AG08396 (cell line): ENCODE results near the gene OTUD7B.
"Not testable (repeated sequence)": the region's sequence is repeated elsewhere in the genome, so short reads cannot be mapped to it uniquely, and the experiment has no call there.

Source experiments
- DNase-seq: peaks from one replicate; pipeline ENCODE4 v3.0.0; 2012; ENCODE audit warnings: low spot score, mixed read lengths

The OTUD7B gene

DNA sequence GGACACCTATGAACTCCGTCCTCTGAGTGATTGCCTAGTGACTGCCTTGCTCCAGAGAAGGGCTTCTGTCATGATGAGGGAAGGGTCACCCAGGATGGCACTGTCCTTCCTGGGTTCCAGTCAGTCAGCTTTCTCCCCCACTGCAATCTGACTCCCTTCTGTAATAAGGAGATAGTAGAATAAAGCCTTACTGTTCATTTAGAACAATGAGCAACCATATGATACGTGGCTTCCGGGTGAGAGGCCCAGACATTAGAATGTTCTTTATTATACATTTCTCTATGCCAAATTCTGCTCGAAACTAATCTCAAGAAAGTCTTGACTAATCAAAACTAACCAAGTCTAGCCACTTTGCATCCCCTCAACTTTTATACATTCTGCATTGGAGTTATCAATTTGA lies 65.3 kb downstream of the OTUD7B start:
- DNase-seq, result no peak

DNA sequence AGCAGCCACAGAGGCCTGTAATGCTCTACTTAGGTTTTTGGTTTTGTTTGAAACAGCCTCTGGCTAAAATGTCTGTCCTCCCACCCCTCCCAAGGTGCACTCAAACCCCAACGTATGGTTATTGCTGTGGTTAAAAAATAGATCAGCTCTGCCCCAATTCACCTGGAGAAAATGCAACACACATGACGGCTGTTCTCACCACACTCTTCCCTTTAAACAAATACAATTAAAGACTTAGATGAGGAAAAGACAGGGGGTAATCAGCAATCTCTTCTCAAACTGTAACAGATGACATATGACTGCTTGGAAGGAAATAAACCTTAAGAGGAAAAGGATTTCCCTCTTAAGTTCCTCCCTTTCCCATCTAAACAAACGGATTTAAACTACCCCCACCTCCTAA lies 67.6 kb downstream of the OTUD7B start:
- no peak for DNase-seq

DNA sequence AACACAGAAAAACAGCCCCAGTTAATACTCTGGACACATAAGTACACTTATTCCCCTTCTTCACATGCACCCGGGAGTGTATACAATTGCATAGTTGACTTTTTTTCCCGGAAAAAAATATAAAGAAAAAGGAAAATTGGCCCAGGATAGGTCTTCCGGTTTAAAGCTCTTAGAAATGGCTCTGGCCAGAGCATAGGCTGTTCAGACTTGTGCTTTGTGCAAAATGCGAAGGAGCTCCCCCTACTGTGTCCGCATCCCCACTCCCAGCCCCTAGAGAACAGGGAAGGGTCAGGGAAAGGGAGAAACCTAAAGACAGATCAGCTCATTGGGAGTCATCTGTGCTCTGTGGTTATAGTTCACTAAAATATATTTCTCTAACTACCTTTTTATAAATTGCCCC lies 68.3 kb downstream of the OTUD7B start:
- DNase-seq, result no peak

DNA sequence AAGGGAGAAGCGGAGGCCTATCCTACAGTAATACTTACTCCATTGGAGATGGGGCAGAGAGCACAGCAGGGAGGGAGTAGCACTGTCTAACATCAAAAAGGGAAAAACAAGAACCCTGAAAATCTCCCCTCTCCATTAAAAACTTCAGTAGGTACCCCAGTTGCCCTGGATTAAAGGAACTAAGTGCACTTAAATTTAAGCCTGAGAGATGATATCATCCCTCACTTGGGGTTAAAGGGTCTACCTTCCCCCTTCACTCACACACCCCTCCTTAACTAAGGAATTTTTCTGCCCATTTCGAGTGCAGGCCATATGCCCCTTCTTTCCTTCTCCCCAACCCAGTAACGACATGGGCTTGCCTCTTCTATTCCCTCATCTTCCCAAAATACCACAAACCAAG lies 70.1 kb downstream of the OTUD7B start:
- no peak for DNase-seq

DNA sequence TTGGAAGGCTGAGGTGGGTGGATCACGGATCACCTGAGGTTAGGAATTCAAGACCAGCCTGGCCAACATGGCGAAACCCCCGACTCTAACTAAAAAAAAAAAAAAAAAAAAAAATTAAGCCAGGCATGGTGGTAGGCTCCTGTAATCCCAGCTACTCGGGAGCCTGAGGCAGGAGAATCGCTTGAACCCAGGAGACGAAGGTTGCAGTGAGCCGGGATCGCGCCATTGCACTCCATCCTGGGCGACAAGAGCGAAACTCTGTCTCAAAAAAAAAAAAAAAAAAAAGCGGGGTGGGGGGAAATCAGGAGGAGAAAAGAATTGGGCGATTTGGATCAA lies 71.9 kb downstream of the OTUD7B start:
- DNase-seq, result not testable (repeated sequence)

DNA sequence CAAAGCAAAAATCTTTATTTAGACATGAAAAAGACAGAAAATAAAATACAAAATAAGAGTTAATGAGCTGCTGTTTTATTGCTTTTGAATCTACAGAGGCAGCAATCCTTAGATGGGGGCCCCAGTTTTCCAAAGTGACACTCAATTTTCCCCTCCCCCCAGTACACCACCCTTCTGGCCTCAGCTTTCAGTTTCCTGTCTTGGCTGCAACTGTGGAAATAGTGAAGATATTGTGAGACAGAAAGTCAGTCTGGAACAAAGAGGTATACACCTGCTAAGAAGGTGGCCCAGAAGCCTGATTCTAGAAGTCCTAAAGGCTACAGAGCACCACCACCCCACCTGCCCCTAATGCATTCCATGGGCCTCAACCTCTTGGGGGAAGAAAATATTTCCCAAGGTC lies 72.8 kb downstream of the OTUD7B start:
- no peak for DNase-seq

DNA sequence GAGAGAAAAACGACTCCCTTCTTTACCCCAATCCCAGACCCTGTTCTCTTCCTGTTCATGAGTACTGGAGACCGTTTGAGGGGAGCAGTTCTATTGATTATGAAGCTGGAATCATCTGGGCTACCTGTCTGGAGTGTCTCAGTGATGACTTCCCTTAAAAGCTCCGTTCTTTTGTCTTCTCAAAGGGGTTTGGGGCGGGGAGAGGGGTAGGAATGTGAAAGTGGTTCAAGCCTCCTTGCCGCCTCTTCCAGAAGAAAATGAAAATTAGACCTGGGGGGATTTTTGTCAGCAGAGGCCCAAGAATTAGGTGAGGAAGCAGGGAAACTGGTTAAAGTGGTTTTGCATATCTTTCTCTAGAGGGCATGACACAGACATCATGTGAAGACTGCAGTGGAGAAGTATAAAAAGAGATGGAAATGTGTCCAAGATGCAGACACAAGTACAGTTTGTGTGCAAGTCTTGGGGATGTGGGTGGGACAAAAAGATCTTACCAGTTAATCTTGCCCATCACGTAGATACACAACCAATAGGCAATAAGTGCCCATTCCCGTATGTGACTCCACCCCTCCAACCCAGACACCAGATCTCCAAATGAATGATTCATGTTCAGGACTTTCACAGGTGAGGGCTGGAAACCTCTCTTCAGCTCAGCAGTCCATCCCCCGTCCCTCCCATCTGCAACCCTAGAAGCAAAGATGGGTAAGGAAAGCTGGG lies 73.4 kb downstream of the OTUD7B start:
- peak; percentile 43 for DNase-seq

DNA sequence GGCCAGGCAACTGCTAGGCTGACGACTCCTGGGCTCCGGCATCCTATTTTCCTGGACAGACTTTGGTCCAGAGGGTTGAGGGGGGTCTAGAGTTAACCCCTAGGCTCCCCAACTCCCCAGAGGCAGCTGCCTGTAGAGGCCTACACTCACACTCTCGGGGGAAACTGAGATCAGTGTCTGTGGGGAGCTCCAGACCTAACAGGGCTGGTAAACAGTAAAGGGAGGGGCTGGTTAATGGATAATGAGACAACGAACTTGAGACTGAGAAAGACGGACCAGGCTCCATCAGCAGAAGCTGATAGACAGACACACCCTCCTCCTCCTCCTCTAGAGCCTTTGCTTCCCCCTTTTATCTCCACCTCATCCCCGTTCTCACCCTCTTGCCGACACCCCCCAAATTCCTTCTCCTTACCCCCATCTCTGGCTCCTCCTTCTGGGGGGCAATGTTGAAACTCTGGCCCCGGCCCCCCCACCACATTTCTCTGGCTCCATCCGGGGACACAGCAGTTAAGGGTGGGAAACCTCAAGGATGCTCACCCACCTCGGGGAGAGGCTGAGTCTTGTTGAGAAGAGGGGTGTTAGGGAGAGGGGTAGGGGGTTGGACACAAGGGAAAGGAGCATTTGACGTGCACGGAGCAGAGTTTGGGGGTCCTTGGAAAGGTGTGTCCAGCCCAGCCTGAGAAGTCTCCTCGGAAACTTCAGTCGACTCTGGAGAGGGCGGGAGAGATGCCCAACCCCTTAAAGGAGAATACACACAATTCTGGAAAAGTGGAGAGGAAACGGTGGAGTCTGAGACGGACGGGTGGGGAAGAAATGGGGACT lies 74.1 kb downstream of the OTUD7B start, which contains the start of gene MTMR11:
MTMR11 (minus strand) TSS at position 710 of the 822 bp plus-strand sequence; CDS start at position 478, 232 bp downstream.
- peak; percentile 65 for DNase-seq

DNA sequence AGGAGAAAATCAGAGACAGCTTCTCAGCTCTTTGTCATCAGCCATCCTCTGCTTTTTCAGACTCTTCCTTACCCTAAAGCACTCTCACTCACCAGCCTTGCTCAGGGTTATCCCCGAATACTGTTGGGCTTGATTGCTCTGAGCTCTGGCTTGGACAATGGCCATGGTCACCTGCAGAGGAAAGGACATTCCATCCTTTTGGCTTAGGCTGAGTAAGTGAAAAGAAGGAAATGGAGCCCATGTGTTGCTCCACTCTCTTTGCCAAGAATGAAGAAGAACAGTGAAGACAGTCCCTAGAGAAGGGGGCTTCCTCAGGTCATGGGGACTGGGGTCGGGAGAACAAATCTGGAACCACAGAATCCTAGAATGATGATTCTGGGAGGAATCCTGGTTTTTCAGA lies 76.2 kb downstream of the OTUD7B start:
- no peak for DNase-seq

DNA sequence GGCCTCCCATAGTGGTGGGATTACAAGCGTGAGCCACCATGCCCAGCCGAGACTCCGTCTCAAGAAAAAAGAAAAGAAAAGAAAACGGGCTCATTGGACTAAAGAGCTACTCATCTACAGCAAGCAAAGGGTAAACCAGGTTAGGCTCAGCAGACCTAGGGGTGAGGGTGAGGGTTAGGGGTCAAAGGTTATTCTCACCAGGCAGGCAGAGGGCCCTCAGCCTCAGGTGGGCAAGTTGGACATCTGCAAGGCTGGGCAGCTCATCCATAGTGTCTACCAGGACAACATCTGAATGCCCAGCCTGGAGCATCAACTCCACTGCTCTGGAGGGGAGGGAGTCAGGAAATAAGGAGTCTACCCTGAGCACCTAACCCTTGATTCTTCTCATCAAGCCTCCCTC lies 77.3 kb downstream of the OTUD7B start:
- no peak for DNase-seq

DNA sequence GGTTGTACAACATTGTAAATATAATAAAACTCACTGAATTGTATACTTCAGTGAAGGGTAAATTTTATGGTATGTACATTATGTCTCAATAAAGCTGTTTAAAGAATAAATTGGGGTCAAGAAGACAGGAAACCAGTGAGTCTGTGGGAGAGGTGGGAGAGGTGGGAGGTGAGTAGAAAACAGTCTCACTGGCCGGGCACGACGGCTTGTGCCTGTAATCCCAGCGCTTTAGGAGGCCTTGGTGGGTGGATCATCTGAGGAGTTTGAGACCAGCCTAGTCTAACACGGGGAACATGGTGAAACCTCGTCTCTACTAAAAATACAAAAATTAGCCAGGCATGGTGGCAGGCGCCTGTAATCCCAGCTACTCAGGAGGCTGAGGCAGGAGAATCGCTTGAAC lies 78.1 kb downstream of the OTUD7B start:
- DNase-seq, result no peak

DNA sequence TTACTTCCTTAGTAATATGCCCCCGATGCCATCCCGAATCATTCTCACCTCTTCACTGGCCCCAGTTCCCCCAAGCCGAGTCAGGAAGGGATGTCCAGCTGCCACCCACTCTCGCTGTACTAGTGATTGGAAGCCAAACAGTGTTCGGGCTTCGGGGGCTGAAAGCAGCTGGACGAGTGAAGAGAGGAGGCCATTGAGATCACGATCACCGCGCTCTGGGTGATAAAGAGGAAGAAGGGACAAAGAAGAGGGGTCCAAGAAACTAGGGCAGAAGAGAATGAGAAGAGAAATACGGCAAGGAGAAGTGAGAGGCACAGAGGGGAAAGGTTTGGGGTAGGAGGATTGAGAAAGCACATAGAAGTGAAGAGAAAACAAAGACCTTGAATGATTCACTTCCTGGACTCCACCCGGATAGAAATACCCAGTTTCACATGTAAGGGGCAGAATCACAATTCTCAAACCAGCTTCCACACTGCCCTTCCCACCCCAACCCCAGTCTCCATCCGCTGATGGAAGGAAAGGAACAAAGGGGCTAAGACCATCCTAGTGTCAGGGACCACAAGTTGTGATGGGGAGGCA lies 79.2 kb downstream of the OTUD7B start:
- no peak for DNase-seq

DNA sequence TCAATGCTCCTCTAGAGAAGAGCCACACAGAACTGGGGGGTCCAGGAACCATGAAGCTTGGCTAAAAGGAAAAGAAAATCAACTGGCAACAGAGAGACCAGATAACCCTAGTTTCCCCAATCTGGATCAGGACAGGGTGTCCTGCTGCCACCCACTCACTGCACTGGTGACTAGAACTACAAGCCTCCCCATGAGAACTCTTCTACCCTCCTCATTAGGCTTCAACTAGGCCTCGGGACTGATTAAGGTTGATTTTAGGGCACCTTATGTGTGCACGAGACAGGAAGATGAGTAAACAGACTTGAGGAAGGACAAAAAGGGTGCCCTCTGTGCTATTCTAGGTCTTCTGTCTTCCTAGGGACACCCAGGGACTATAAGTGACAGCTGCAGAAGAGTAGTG lies 80.7 kb downstream of the OTUD7B start:
- no peak for DNase-seq

DNA sequence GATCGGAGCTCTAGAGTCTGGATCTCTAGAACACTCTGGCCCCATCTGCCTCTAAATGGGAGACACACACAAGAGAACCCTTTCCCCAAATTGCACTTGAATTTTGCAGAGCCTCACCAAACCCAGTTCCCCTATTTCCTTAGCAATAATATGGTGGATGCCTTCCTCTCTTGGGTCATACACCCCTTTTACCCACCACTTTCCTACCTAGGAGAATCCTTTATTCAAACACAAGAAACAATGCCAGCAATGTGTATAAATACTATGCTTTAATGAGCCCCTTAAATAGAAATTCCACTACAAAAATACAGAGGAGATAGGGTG lies 82.2 kb downstream of the OTUD7B start:
- DNase-seq, result no peak

DNA sequence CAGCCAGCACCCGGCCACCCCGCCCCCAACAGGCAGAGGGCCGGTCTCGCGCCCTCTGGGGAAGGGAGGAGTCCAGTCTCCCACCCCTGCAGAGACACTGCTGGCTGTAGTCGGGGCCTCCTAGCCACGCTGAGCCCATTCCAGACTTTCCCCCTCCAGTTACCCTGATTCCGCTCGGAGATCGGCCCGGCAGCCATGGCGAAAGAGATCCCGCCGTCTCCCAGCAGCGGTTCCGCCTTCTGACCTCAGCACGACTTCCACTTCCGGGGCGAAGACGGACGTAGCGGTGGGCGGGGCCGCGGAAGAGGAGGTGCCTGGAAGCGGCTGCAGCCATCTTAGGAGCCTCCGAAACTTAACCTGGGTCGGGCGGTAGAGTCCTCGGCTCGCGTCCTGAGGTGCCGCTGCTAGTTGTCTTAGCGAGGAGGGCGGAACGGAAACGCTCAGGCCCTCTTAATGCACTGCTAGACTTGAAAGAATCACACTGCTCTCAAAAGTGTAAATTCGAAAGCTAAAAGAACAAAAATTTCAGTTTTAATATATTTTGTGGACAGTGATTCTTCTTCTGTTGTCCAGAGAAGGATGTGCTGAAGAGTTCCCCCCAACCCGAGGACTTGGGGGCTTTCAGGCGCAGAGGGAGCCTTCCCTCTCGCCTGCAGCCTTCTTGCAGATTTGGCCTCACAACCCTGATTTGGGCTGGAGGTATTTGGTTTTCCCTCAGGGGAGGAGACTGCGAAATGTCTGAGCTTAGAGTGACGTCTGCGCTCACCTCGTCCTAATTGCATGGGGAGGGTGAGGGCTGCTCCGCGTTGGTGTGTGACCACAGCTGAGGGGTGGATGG lies 82.7 kb downstream of the OTUD7B start, which contains the start of gene SF3B4:
SF3B4 (minus strand) TSS at position 241 of the 838 bp plus-strand sequence; CDS start at position 197, 44 bp downstream.
- peak; percentile 91 for DNase-seq

DNA sequence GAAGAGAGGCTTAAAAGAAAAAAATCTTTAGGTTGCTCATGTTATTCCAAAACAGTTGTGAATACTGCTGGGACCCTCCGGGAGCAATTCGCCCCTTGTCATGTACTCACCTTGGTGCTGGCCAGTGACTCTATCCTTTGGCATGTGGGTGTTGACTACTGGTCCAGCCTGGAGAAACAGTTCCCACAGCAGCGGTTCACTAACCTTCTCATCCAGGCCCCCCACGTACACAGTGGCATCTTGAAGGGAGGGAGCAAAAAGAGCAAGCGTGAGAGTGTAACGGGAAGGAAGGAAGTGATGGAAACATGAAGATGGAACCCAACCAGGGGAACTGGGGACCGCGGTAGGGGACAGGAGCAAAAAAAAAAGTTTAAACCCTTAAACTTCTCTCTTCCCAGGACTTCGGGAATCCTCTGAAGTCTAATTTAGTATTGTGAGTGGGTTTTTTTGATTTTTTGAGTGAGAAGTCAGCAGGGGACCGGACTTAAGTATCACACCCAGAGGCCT lies 83.4 kb downstream of the OTUD7B start:
- no peak for DNase-seq

DNA sequence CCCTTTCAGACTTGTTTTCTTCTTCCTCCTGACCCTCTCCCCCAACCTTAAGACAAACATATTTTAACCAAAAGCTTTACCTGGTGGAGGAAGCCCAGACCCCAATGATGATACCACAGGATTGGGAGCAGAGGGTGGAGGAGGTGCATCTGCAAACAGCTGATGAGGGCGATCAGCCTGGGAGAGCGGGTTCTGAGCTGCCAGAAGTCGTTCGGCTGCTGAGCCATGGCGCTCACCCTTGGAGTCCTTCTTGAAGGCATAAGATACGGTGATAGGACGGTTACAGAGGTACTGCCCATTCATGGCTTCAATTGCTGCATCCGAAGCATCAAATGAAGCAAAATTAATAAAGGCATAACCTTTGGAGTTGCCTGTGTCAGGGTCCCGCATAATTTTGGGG lies 84.2 kb downstream of the OTUD7B start:
- DNase-seq, result no peak

DNA sequence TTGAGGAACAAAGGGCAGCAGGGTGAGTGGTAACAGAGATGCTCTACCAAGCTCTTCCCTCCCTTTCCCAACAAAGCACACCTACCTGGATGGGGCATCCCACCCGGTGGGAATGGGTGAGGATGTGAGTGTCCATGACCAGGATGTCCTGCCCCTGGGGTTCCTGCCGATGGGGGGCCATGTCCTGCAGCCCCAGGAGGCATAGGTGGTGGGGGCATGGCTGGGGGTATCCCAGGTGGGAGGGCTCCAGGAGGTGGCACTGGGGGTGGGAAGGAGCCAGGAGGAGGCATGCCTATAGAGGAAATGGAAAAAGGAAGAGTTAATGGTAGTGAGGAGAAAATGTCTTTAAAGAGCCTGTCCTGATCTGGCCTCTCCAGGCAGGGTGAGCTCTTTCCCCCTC lies 84.8 kb downstream of the OTUD7B start:
- no peak for DNase-seq

DNA sequence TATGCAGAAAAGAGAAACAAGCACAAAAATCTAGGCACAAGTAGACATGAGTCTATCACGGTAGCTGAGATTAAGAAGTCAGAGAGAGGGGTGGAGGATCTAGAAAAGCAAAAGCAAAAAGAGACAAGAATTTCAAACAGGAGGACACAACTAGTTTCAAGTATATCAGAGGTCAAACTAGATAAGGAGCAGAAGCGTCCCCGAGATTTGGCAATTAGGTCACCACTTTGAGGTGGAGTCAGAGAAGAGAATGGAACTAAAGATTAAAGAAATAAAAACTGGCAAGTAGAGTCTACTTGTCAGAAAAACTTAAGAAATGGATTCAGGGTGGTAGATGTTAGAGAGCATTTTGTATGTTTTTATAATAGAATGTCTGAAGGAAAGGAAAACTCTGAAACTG lies 85.2 kb downstream of the OTUD7B start:
- no peak for DNase-seq

DNA sequence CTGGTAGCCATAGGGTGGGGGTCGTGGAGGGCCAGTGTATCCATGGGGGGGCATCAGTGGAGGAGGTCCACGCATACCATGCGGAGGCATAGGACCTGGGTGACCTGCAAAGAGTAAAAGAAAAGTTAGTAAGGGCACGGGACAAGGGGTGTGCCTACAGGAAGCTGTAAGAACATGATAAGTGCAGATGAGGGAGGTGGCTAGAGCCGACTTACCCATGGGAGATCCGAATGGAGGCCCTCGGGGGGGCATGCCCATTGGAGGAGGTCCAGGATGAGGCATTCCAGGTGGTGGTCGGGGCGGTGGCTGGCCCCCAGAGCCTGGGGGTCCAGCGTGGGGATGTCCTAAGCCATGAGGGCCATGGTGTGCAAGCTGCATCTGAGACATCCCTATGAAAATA lies 86.9 kb downstream of the OTUD7B start:
- DNase-seq, result no peak

DNA sequence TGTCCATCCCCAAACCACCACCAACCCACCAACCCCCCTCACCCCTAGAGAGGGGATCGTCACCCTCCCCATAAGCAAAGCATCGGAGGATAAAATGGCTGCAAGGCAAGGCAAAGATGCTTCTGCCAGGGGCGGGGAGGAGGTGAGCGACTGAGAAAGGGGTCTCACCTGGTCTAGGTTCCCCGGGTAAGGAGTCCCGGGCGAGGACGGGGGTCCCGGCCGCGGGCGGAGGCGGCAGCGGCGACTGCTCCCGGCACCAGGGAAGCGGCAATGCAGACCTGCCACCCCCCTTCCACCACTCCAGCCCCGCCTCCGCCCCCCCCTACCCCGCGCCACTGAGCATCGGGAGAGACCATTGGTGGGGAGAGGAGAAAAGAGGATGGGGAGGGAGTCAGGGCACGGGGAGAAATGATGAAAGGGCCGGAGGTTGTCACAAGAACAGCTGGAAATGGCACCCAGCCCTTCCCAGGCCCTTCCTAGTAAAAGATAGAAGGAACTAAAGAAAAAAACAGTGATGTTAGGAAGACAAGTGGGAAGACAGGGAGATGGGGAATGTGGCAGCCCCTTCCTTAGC lies 92.9 kb downstream of the OTUD7B start, which contains the start of gene SV2A:
SV2A (minus strand) TSS at position 274 of the 574 bp plus-strand sequence. CDS start 4,004 bp downstream, outside the sequence.
- DNase-seq, result peak; percentile 84

DNA sequence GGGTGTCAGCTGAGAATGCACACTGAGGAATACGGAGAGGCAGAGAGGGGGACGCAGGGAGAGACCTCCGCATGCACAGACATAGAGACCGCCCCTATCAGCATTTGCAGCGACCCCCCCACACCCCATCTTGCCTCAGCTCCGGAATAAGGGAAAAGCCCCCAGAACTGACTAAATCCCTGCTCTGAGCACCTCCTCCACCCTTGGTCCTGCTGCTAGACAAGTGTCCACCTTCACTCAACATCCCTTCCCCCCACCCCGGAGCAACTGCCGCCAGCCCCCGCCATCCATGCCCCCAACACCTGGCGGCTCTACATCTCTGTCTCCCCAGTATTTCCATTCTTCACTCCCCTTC lies 93.7 kb downstream of the OTUD7B start:
- DNase-seq, result no peak
